ENCODE data around the gene ZNRF3. TPM values are rescaled to one million over a fixed set of nuclear protein-coding genes. Genes with fewer than 3 reads are reported as not detected.
"Not testable (repeated sequence)": the region's sequence is repeated elsewhere in the genome, so short reads cannot be mapped to it uniquely, and the experiment has no call there.

ZNRF3 gene
- total RNA-seq, 1 donor from 2014 or later = 2.0 TPM

- DNase-seq (ENCODE audit: low read depth in 2 of 2) = no peak
Observed at GRCh38 chr22:28984482-28985158, 101.2 kb downstream of the ZNRF3 start.

DNA sequence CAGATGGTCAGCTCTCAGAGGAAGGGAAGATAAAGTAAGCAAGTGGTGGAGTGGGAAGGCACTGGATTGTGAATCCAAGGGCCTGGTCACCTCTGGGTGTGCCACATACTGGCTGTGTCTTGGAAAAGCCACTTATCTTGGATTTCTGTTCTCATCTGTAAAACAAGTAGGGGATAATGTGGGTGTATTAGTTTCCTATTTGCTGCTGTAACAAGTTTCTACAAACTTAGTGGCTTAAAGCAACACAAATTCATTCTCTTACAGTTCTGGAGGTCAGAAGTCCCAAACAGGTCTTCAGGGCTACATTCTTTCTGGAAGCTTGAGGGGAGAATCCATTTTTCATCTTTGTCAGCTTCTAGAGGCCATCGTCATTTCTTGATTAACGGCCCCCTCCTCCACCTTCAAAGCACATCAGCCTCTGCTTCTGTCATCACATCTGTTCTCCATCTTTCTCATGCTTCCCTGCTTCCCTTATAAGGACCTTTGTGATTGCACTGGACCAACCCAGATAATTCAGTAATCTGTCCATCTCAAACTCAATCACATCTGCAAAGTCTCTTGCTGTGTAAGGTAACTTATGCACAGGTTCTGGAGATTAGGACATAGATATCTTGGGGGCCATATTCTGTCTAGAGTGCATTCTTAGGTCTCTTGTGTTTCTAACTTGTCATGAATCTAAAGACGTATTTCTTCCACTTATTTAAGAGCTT is 102.4 kb downstream of the ZNRF3 start:
- DNase-seq (ENCODE audit: low read depth in 2 of 2) = no peak

DNA sequence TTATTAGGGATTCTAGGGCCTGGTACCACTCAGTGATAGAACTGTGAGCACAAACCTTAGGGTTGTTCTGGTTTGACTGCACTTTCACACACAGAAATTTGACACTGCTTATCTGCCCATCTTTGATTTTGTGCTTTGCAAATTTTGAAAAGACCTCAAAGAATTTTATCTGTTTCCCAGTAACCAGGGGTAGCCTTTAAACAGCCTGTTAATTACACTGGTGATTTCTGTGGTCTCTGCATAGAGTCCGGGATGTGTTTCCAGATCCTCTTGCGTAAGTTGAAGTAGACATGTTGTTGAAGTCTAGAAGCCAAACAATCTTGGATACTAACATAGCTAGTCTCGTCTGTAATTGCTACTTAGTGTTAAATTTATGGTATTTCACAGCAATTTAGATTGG is 103.0 kb downstream of the ZNRF3 start:
- no peak for DNase-seq (ENCODE audit: low read depth in 2 of 2)

- DNase-seq (ENCODE audit: low read depth in 2 of 2) = no peak
Observed at GRCh38 chr22:28988457-28988856, 105.1 kb downstream of the ZNRF3 start.

GRCh38 chr22:28989035-28989464 is 105.7 kb downstream of the ZNRF3 start:
- DNase-seq (ENCODE audit: low read depth in 2 of 2) = no peak

DNA sequence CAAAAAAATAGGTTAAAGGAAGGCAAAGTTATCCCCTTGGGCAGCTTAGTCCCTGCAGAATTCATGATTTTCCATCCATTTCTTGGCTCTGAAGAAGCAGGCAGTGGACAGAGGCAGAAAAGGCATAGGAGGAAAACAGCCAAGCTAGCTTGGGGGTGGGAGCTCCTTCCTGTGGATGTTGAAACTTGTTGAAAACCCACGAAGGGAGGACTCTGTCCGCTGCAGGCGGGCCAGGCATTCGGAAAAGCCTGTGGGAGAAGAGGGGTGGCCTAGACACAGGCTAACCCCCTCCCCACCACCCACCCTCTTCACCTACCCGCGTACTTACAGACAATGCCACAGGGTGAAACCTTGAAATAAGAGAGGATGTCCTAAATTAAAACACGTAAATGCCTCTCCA is 106.1 kb downstream of the ZNRF3 start:
- DNase-seq (ENCODE audit: low read depth in 2 of 2) = no peak

DNA sequence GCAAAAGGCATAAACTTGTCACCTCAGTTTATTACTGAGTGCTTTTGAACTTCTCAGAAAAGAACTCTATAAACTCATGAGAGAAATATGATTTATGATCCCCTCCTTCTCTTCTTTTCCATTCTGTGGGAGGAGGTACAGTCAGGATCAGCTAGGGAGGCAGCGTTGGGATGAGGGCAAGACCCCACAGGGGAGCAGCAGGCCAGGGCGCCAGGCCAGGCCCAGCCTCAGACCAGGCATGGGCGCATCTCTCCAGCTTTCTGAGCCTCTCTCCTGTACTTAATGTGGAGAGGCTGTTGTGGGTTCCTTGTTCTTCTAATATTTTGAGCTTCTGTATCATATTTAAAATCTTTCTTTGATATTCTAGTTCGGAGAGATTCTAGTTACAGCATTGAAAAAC is 106.5 kb downstream of the ZNRF3 start:
- DNase-seq (ENCODE audit: low read depth in 2 of 2) = no peak

- DNase-seq (ENCODE audit: low read depth in 2 of 2) = no peak
Observed at GRCh38 chr22:28992565-28993356, 109.4 kb downstream of the ZNRF3 start.

DNA sequence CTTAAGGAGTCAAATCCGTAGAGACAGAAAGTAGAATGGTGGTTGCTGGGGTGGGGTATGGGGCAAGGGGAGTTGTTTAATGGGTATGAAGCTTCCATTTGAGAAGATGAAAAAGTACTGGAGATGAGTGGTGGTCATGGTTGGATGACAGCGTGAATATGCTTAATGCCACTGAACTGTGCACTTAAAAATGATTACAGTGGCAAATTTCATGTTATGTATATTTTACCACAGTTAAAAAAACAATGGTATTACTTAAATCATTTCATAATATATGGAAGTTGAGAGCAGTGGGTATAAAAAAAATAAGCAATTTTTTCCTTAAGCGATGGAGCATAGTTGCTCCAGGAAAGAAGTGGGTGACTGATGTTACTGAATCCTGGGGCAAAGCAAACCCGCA is 111.2 kb downstream of the ZNRF3 start:
- no peak for DNase-seq (ENCODE audit: low read depth in 2 of 2)

GRCh38 chr22:28995551-28995950 is 112.2 kb downstream of the ZNRF3 start:
- DNase-seq (ENCODE audit: low read depth in 2 of 2) = no peak

- DNase-seq (ENCODE audit: low read depth in 2 of 2) = no peak
Observed at GRCh38 chr22:28997342-28997741, 114.0 kb downstream of the ZNRF3 start.

DNA sequence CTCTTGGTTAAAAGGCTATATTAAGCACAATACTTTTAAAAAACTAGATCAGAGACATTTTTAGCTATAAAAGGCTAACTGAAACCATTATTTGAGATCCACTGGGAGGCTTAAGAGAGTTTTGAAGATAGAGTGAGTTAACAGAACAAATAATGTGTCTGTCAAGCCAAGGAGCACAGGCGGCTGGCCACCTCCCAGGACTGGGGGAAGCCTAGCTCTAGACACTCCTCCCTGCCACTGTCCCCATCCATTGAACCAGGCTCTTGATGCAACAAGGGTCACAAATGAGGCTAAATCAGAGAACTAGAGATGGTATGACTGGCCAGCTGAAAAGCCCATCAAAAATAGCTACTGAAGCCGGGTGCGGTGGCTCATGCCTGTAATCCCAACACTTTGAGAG is 115.3 kb downstream of the ZNRF3 start:
- DNase-seq (ENCODE audit: low read depth in 2 of 2) = no peak

- no peak for DNase-seq (ENCODE audit: low read depth in 2 of 2)
Observed at GRCh38 chr22:28999510-28999909, 116.1 kb downstream of the ZNRF3 start.

DNA sequence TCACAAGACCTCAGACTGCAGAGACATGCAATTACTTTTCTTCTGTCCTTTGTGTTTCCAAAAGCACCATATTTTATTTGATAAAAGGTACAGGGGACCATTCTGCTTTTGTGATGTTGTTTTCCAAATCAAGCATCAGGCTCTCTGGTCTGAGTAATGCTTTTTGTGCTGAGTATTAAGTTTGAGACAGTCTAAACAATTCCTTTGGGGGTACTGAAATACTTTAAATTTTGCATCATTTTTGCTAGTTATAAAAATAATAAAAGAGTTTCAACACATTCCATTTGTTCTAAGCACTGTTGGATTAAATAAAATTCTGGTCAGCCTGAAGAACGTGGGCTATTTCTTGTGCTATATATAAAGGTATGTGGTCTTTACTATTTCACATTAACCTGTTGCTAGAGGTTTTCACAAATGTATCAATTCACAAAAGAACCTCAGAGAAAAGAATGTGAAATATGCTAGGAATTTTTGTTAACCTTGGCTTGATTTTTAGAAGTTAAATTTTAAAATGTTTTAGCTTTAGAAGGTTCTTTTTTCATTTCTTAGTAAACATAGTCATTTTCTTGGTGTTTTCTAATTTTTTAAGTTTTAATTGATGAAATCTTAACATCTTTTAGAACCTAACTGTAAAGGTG is 116.7 kb downstream of the ZNRF3 start:
- no peak for DNase-seq (ENCODE audit: low read depth in 2 of 2)

DNA sequence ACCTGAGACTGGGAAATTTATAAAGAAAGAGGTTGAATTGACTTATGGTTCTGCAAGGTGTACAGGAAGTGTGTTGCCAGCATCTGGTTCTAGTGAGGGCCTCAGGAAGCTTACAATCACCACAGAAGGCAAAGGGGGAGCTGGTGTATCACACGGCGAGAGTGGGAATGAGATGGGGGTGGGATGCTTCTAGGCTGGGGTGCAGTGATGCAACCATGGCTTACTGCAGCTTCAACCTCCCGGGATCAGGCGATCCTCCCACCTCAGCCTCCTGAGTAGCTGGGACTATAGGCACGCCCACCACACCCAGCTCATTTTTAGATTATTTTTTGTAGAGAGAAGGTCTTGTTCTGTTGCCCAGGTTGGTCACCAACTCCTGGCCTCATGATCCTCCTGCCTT is 117.3 kb downstream of the ZNRF3 start:
- no peak for DNase-seq (ENCODE audit: low read depth in 2 of 2)

DNA sequence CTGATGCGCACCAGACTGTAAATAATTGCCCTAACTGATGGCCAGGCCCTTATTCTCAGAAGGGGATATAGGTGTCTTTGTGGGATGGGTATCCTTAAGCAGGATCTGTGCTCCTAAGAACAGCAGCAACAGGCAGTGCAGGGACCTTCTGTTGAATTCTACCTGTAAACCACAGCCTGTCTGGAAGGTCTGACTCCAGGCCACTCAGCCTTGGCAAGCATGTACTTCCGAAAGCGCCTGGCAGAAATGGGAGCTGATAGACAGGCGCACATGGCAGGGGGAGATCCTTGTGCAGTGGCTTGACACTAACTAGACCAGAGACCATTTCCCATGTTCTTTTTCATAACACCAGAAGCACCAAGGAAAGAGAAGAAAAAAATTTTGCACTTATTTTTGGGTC is 119.2 kb downstream of the ZNRF3 start:
- no peak for DNase-seq (ENCODE audit: low read depth in 2 of 2)

DNA sequence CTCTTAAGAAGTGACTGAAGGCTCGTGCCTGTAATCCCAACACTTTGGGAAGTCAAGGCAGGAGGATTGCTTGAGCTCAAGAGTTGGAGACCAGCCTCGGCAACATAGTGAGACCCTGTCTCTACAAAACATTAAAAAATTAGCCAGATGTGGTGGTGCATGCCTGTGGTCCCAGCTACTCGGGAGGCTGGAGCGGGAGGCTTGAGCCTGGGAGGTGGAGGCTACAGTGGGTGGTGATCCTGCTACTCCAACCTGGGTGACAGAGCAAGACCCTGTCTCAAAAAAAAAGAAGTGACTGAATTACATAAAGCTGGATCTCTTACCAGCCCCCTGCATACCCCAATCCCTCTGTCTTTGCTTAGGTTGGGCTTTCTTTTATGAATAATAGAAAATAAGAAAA is 120.2 kb downstream of the ZNRF3 start:
- DNase-seq (ENCODE audit: low read depth in 2 of 2) = no peak

DNA sequence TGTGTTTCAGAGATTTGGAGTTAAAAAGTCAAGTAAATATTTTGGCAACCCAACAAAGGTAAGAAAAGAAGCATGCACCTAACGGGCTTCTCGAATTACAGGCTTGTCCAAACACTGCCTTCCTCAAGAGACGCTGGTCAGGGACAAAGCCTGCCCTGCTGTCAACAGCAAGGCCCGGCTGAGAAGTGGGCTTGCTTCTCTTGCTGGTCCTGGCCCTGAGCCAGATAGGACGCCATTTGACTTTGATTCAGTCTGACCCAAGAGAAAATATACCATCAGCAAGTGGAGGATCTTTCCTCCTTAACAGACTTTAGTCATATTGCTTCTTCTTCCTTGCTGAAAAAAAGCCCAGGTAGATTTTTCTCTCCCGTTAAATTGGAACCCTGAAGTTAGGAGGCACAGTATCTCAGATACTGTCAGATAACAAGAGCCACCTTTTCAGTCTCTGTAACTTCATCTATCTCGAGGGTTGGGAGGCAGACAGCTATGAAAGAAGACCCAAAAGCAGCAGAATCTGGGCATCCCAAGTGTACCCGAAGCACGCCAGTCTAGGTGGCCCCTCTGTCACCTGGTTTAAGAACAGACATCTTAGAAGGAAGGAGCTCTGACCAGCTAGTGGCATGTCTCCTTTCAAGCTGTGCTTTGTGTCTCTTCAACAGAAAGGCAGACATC is 120.7 kb downstream of the ZNRF3 start:
- no peak for DNase-seq (ENCODE audit: low read depth in 2 of 2)

DNA sequence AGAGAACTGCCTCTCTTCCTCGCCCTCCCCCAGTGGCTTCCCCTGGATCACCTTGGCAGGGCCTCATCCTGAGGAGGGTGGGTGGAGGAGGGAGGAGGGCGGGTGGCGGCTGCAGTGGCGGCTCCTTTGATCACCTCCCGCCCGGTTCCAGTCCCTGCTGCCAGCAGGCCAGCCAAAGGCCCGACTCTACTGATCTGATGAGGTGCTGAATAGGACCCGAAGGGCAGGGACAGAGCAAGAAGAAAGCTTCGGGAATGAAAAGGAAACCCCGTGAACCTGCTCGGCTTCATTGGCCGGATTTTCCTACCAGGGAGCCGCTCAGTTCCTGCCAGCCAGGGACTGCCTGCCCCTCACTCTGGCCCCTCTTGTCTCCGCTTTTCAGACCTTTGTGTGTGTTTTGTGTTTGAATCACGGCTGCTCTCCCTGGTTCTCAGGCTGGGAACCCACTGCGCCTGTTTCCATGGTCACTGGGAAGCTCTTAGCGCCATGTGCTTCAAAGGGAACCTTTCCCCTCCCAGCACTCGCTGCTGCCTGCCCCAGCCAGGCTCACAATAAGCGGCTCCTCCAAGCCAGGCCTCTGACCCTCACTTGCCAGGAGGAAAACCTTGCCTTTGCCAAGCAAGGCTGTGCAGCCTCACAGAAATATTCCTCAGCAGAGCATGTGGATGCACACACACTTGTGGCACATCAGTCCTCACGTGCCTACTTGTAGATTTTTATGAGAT is 121.4 kb downstream of the ZNRF3 start:
- DNase-seq (ENCODE audit: low read depth in 2 of 2) = peak; percentile 30 to 46

DNA sequence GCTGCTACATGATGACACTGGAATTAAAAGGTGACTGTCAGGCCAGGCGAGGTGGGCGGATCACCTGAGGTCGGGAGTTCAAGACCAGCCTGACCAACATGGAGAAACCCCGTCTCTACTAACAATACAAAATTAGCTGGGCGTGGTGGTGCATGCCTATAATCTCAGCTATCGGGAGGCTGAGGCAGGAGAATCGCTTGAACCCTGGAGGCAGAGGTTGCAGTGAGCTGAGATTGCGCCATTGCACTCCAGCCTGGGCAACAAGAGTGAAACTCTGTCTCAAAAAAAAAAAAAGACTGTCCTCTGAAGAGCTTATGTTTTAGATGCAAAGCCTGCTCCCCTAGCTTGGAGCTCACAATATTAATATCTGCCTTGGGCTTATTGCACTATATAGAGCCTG is 122.4 kb downstream of the ZNRF3 start:
- not testable (repeated sequence) for DNase-seq (ENCODE audit: low read depth in 2 of 2)

DNA sequence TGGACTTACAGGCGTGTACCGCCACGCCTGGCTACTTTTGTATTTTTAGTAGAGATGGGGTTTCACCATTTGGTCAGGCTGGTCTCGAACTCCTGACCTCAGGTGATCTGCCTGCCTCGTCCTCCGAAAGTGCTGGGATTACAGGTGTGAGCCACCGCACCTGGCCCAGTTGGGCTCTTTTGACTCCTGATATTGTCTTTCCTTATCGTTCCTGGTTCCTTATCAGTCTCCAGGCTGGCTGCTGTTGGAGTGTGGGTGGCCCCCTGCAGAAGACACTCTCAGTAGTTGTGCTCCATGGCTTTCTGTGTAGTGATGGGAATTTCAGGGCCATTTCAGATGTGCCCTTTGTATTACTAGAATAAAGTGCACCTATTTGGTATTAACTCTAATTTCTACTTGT is 123.0 kb downstream of the ZNRF3 start:
- DNase-seq (ENCODE audit: low read depth in 2 of 2) = no peak
